WTC11 (cell line): ENCODE data around the gene ARRDC3. TPM values are rescaled to one million over a fixed set of nuclear protein-coding genes. Genes with fewer than 3 reads are reported as not detected.

Experiments used
- ATAC-seq: fragments of 200-7000 bp; cut with Tn5 transposase; 2 replicates; pipeline ENCODE4 v1.10.0; 2021; ENCODE audit warnings: mild to moderate bottlenecking, moderate library complexity
- CTCF ChIA-PET: fragments of 300-600 bp; sonication (Branson Sonifier 250); formaldehyde crosslinking; loops from one replicate; lab custom pipeline; 2021; ENCODE audit warnings: antibody characterized with exemption; lab: Charles Lee
- POLR2A ChIA-PET: fragments of 350-600 bp; sonication (Branson Sonifier 250); formaldehyde crosslinking; loops from one replicate; lab custom pipeline; 2021; ENCODE audit warnings: antibody characterized with exemption; lab: Charles Lee
- DNase-seq: peaks from one replicate; pipeline ENCODE4 v3.0.0; 2021; ENCODE audit warnings: low spot score
- H3K27ac Mint-ChIP-seq: 2 replicates; pipeline ENCODE4 v1.8.0; 2021; ENCODE audit warnings: mixed read lengths
- H3K27me3 Mint-ChIP-seq: 2 replicates; pipeline ENCODE4 v1.8.0; 2021; ENCODE audit warnings: low read depth, mild to moderate bottlenecking, moderate library complexity, mixed read lengths
- H3K36me3 Mint-ChIP-seq: 2 replicates; pipeline ENCODE4 v1.8.0; 2021; ENCODE audit warnings: mixed read lengths
- H3K4me1 Mint-ChIP-seq: 2 replicates; pipeline ENCODE4 v1.8.0; 2022; ENCODE audit warnings: mixed read lengths
- H3K4me3 Mint-ChIP-seq: 2 replicates; pipeline ENCODE4 v1.8.0; 2021; ENCODE audit warnings: mild to moderate bottlenecking, moderate library complexity, mixed read lengths
- H3K9me3 Mint-ChIP-seq: 2 replicates; pipeline ENCODE4 v1.8.0; 2021; ENCODE audit warnings: mixed read lengths
- CBFB ChIP-seq: sonication (generic); formaldehyde crosslinking; IDR thresholded peaks from 2 replicates; pipeline ENCODE4 v1.8.1; 2022; ENCODE audit warnings: mild to moderate bottlenecking, low read depth, missing genetic modification reagents
- ELF4 ChIP-seq: sonication (generic); formaldehyde crosslinking; IDR thresholded peaks from 2 replicates; pipeline ENCODE4 v1.8.1; 2022; ENCODE audit warnings: low read depth, mild to moderate bottlenecking, moderate library complexity, missing genetic modification reagents
- ETV6 ChIP-seq: sonication (generic); formaldehyde crosslinking; IDR thresholded peaks from 2 replicates; pipeline ENCODE4 v1.8.1; 2022; ENCODE audit warnings: mild to moderate bottlenecking, missing genetic modification reagents
- FOXP1 ChIP-seq: sonication (generic); formaldehyde crosslinking; IDR thresholded peaks from 2 replicates; pipeline ENCODE4 v1.8.0; 2022; ENCODE audit warnings: missing genetic modification reagents, mild to moderate bottlenecking, moderate library complexity, borderline replicate concordance
- GTF2I ChIP-seq: fragments of 250-450 bp; sonication (Bioruptor Pico); conservative IDR thresholded peaks from 2 replicates; pipeline ENCODE4 v1.4.0; 2021; ENCODE audit warnings: mild to moderate bottlenecking
- HMGA2 ChIP-seq: fragments of 250-450 bp; sonication (Bioruptor Pico); IDR thresholded peaks from 2 replicates; pipeline ENCODE4 v1.4.0; 2021; ENCODE audit warnings: mild to moderate bottlenecking, moderate library complexity
- JUN ChIP-seq: sonication (generic); formaldehyde crosslinking; IDR thresholded peaks from 2 replicates; pipeline ENCODE4 v1.8.0; 2023; ENCODE audit warnings: mild to moderate bottlenecking, missing genetic modification reagents
- MXD4 ChIP-seq: fragments of 250-450 bp; sonication (Bioruptor Pico); IDR thresholded peaks from 2 replicates; pipeline ENCODE4 v1.8.0; 2021; ENCODE audit warnings: mild to moderate bottlenecking, moderate library complexity, borderline replicate concordance
- NFYB ChIP-seq: sonication (generic); formaldehyde crosslinking; conservative IDR thresholded peaks from 2 replicates; pipeline ENCODE4 v1.8.0; 2022; ENCODE audit warnings: low read depth, missing genetic modification reagents
- RELA ChIP-seq: sonication (generic); formaldehyde crosslinking; IDR thresholded peaks from 2 replicates; pipeline ENCODE4 v1.8.1; 2022; ENCODE audit warnings: missing genetic modification reagents, mild to moderate bottlenecking, borderline replicate concordance
- SMAD4 ChIP-seq: sonication (generic); formaldehyde crosslinking; IDR thresholded peaks from 2 replicates; pipeline ENCODE4 v1.8.0; 2022; ENCODE audit warnings: mild to moderate bottlenecking, missing genetic modification reagents
- SP1 ChIP-seq: sonication (generic); formaldehyde crosslinking; conservative IDR thresholded peaks from 2 replicates; pipeline ENCODE4 v1.8.1; 2022; ENCODE audit warnings: missing genetic modification reagents
- ZNF396 ChIP-seq: fragments of 250-450 bp; sonication (Bioruptor Pico); IDR thresholded peaks from 2 replicates; pipeline ENCODE4 v1.8.0; 2021; ENCODE audit warnings: mild to moderate bottlenecking, moderate library complexity, borderline replicate concordance
- ZNF416 ChIP-seq: fragments of 250-450 bp; sonication (Bioruptor Pico); IDR thresholded peaks from 2 replicates; pipeline ENCODE4 v1.9.0; 2021; ENCODE audit warnings: mild to moderate bottlenecking, inconsistent platforms
- total RNA-seq: library from RNA; stranded (reverse); gene quantifications from 3 replicates; pipeline ENCODE4 v1.2.3, GENCODE V29; 2021
- TF ChIP-seq, protein P1 (sequence below): sonication (generic); formaldehyde crosslinking; IDR thresholded peaks from 2 replicates; pipeline ENCODE4 v1.8.0; 2022; ENCODE audit warnings: mild to moderate bottlenecking, missing genetic modification reagents
- TF ChIP-seq, protein P2 (sequence below): sonication (generic); formaldehyde crosslinking; IDR thresholded peaks from 2 replicates; pipeline ENCODE4 v1.8.0; 2022; ENCODE audit warnings: mild to moderate bottlenecking, missing genetic modification reagents
- TF ChIP-seq, protein P3 (sequence below): sonication (generic); formaldehyde crosslinking; IDR thresholded peaks from 2 replicates; pipeline ENCODE4 v1.8.1; 2022; ENCODE audit warnings: missing genetic modification reagents, borderline replicate concordance
- TF ChIP-seq, protein P4 (sequence below): sonication (generic); formaldehyde crosslinking; IDR thresholded peaks from 2 replicates; pipeline ENCODE4 v1.8.1; 2023; ENCODE audit warnings: mild to moderate bottlenecking, missing genetic modification reagents, moderate library complexity
- TF ChIP-seq, protein P5 (sequence below): sonication (generic); formaldehyde crosslinking; conservative IDR thresholded peaks from 2 replicates; pipeline ENCODE4 v1.8.1; 2022; ENCODE audit warnings: mild to moderate bottlenecking, missing genetic modification reagents
- TF ChIP-seq, protein P6 (sequence below): sonication (generic); formaldehyde crosslinking; IDR thresholded peaks from 2 replicates; pipeline ENCODE4 v1.8.1; 2023; ENCODE audit warnings: mild to moderate bottlenecking, missing genetic modification reagents, borderline replicate concordance
- TF ChIP-seq, protein P7 (sequence below): sonication (generic); formaldehyde crosslinking; IDR thresholded peaks from 2 replicates; pipeline ENCODE4 v1.8.0; 2023; ENCODE audit warnings: missing genetic modification reagents

The ARRDC3 gene
- total RNA-seq, 1 experiment from 2014 or later = 10.3 TPM

DNA sequence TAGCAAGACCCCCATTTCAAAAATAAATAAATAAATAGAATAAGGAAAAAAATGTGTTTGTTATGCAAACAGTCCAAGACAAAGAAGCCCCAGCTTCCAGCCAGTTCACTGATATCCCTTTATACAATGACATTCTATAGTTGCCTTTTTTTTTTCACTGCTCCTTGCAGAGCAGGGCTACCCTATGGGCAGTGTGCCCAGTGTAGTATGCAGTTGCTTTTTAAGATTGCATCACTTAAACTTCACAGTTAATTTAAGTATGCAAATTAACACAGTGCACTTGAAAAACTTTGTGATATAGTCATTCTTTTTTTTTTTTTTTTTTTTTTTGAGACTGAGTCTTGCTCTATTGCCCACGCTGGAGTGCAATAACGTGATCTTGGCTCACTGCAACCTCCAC lies 40.8 kb upstream of the ARRDC3 start:
- TF ChIP-seq JUN (CRISPR knock-in tag) (no peak), FOXP1 (no peak)
- TF ChIP-seq, protein P1, sequence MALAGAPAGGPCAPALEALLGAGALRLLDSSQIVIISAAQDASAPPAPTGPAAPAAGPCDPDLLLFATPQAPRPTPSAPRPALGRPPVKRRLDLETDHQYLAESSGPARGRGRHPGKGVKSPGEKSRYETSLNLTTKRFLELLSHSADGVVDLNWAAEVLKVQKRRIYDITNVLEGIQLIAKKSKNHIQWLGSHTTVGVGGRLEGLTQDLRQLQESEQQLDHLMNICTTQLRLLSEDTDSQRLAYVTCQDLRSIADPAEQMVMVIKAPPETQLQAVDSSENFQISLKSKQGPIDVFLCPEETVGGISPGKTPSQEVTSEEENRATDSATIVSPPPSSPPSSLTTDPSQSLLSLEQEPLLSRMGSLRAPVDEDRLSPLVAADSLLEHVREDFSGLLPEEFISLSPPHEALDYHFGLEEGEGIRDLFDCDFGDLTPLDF (CRISPR knock-in tag) = no peak
- TF ChIP-seq, protein P2, sequence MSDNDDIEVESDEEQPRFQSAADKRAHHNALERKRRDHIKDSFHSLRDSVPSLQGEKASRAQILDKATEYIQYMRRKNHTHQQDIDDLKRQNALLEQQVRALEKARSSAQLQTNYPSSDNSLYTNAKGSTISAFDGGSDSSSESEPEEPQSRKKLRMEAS (CRISPR knock-in tag) = no peak
- TF ChIP-seq, protein P3, sequence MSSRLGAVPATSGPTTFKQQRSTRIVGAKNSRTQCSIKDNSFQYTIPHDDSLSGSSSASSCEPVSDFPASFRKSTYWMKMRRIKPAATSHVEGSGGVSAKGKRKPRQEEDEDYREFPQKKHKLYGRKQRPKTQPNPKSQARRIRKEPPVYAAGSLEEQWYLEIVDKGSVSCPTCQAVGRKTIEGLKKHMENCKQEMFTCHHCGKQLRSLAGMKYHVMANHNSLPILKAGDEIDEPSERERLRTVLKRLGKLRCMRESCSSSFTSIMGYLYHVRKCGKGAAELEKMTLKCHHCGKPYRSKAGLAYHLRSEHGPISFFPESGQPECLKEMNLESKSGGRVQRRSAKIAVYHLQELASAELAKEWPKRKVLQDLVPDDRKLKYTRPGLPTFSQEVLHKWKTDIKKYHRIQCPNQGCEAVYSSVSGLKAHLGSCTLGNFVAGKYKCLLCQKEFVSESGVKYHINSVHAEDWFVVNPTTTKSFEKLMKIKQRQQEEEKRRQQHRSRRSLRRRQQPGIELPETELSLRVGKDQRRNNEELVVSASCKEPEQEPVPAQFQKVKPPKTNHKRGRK = no peak
- TF ChIP-seq, protein P4, sequence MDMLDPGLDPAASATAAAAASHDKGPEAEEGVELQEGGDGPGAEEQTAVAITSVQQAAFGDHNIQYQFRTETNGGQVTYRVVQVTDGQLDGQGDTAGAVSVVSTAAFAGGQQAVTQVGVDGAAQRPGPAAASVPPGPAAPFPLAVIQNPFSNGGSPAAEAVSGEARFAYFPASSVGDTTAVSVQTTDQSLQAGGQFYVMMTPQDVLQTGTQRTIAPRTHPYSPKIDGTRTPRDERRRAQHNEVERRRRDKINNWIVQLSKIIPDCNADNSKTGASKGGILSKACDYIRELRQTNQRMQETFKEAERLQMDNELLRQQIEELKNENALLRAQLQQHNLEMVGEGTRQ = no peak
- Mint-ChIP-seq H3K27me3 (no peaks in the 10 kb centered on the region), H3K36me3 (no peaks in the 10 kb centered on the region), H3K27ac (no peak overlapping the region), H3K4me3 (no peak overlapping the region), H3K4me1 (peaks cover 26% of the 10 kb centered on the region), H3K9me3 (peaks cover 5% of the 10 kb centered on the region)
- ChIA-PET POLR2A (no interaction called here), CTCF (interaction anchor here (1.0 kb wide), 1 partner anchor 39 kb away, joined by 3 read pairs; no protein-coding TSS in a partner anchor)
- DNase-seq = no peak
- ATAC-seq = no peak

DNA sequence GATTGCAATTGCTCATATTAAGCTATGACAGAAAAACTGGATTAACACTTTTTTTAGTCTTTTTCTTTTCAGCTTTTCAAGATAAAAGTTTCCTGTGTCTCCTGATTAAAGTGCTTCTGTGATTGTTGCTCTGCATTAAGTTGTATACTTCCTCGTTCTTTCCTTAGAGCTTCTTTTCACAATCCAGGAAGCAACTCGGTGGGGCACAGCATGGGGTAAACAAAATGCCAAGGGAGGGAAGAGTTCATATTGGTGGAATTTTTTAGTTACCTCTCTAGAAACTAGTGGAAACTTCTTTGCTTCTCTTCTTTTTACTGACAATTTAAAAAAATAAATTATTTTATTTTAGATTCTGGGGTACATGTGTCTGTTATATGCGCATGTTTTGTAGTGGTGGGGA lies 37.8 kb upstream of the ARRDC3 start:
- Mint-ChIP-seq H3K27me3 (no peaks in the 10 kb centered on the region), H3K4me1 (peaks cover 30% of the 10 kb centered on the region), H3K9me3 (peaks cover 4% of the 10 kb centered on the region; the same call in 1 of the 2 replicates), H3K27ac (no peak overlapping the region), H3K36me3 (no peaks in the 10 kb centered on the region), H3K4me3 (no peak overlapping the region)
- ATAC-seq (peak; percentile 28), DNase-seq (peak; percentile 17)
- TF ChIP-seq ELF4 (CRISPR knock-in tag) (no peak), RELA (no peak), ETV6 (peak; percentile 89), NFYB (CRISPR knock-in tag) (no peak)
- POLR2A ChIA-PET = interaction anchor here (1.3 kb wide), 1 partner anchor 38 kb away, joined by 3 read pairs; the partner anchor contains the start of gene ARRDC3
- CTCF ChIA-PET = interaction anchor here (0.7 to 6.8 kb wide), 5 partner anchors 18 to 201 kb away, joined by 3 to 109 read pairs (median 4); partner anchors contain the start of gene ARRDC3

DNA sequence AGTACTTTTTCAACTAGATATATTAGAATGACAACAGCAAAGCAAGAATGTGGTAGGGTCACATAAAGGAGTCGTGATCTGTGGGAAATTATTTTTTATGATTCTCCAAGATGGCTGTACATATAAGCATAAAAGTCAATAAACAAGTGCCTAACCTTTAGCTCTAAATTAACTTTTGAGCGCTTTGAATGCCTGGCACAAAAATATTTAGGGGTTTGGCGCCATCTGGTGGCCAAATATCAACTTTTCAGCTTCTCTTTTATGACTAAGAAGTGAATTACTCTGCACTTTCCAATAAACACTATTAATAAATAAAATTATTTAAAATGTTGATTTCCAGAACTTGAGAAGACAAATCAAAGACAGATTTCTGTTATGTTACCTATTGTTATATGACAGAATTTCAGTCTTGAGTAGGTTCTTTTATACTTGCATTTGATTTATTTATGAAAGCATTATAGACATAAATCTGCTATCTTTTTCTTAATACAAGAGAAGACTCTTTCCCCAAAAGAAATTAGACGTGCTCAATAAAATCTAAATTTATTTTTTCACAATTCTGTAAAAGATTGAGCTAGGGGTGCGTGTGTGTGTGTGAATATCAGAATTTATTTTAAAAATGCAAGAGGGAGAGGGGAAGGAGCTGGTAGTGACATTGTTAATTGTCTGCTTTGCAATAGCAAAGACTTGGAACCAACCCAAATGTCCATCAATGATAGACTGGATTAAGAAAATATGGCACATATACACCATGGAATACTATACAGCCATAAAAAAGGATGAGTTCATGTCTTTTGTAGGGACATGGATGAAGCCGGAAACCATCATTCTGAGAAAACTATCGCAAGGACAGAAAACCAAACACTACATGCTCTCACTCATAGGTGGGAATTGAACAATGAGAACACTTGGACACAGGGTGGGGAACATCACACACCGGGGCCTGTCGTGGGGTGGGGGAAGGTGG lies 36.7 kb upstream of the ARRDC3 start:
- DNase-seq (peak; percentile 60), ATAC-seq (no peak)
- ChIA-PET POLR2A (interaction anchor here (0.6 to 1.5 kb wide), 3 partner anchors 37 to 40 kb away, joined by 3 to 9 read pairs (median 4); partner anchors contain the start of gene ARRDC3), CTCF (interaction anchor here (0.6 to 6.8 kb wide), 45 partner anchors 10 to 636 kb away, joined by 3 to 109 read pairs (median 4); partner anchors contain the start of gene ARRDC3)
- Mint-ChIP-seq H3K36me3 (no peaks in the 10 kb centered on the region), H3K9me3 (peaks cover 4% of the 10 kb centered on the region; the same call in 1 of the 2 replicates), H3K4me3 (no peak overlapping the region), H3K27me3 (no peaks in the 10 kb centered on the region), H3K27ac (no peak overlapping the region), H3K4me1 (peaks cover 25% of the 10 kb centered on the region)
- TF ChIP-seq MXD4 (CRISPR knock-in tag) = no peak
- no peak for TF ChIP-seq ETV6
- no peak for TF ChIP-seq SP1
- no peak for TF ChIP-seq JUN (CRISPR knock-in tag)
- TF ChIP-seq, protein P5, sequence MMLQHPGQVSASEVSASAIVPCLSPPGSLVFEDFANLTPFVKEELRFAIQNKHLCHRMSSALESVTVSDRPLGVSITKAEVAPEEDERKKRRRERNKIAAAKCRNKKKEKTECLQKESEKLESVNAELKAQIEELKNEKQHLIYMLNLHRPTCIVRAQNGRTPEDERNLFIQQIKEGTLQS (CRISPR knock-in tag) = no peak
- TF ChIP-seq, protein P6, sequence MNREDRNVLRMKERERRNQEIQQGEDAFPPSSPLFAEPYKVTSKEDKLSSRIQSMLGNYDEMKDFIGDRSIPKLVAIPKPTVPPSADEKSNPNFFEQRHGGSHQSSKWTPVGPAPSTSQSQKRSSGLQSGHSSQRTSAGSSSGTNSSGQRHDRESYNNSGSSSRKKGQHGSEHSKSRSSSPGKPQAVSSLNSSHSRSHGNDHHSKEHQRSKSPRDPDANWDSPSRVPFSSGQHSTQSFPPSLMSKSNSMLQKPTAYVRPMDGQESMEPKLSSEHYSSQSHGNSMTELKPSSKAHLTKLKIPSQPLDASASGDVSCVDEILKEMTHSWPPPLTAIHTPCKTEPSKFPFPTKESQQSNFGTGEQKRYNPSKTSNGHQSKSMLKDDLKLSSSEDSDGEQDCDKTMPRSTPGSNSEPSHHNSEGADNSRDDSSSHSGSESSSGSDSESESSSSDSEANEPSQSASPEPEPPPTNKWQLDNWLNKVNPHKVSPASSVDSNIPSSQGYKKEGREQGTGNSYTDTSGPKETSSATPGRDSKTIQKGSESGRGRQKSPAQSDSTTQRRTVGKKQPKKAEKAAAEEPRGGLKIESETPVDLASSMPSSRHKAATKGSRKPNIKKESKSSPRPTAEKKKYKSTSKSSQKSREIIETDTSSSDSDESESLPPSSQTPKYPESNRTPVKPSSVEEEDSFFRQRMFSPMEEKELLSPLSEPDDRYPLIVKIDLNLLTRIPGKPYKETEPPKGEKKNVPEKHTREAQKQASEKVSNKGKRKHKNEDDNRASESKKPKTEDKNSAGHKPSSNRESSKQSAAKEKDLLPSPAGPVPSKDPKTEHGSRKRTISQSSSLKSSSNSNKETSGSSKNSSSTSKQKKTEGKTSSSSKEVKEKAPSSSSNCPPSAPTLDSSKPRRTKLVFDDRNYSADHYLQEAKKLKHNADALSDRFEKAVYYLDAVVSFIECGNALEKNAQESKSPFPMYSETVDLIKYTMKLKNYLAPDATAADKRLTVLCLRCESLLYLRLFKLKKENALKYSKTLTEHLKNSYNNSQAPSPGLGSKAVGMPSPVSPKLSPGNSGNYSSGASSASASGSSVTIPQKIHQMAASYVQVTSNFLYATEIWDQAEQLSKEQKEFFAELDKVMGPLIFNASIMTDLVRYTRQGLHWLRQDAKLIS = no peak
- TF ChIP-seq SMAD4 (CRISPR knock-in tag) = no peak
- TF ChIP-seq, protein P2 (CRISPR knock-in tag) = no peak
- TF ChIP-seq ZNF396 (CRISPR knock-in tag) = no peak
- TF ChIP-seq GTF2I = peak; percentile 85; the same call in 1 of the 2 replicates
- TF ChIP-seq HMGA2 = no peak
- TF ChIP-seq, protein P7, sequence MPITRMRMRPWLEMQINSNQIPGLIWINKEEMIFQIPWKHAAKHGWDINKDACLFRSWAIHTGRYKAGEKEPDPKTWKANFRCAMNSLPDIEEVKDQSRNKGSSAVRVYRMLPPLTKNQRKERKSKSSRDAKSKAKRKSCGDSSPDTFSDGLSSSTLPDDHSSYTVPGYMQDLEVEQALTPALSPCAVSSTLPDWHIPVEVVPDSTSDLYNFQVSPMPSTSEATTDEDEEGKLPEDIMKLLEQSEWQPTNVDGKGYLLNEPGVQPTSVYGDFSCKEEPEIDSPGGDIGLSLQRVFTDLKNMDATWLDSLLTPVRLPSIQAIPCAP (CRISPR knock-in tag) = no peak
- TF ChIP-seq ZNF416 (CRISPR knock-in tag) = no peak
- TF ChIP-seq CBFB = no peak
